GM19023 (cell line): ENCODE measurements around the gene PCNX1.
"Not testable (repeated sequence)": the region's sequence is repeated elsewhere in the genome, so short reads cannot be mapped to it uniquely, and the experiment has no call there.

Experiments used
- ATAC-seq: cut with Tn5 transposase; IDR thresholded peaks from one replicate; pipeline ENCODE4 v1.9.1; 2021; ENCODE audit warnings: mild to moderate bottlenecking, moderate library complexity; ENCODE audit not compliant: unreplicated experiment

PCNX1 gene

DNA sequence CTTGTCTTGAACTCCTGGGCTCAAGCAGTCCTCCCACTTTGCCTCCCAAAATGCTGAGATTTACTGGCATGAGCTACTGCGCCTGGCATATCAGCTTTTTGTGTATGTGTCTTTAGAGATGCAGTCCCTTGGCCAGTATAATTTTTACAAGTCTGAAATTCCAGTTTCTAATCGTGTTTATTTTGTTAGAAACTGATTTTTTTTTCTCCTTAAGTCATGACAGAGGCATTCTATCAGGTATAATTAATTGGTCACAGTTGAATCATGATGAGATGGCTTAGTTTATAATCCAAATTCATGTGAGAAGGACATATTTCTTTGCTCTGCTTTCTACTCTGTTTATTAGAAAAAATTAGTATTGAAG is 98.9 kb downstream of the PCNX1 start:
- no peak for ATAC-seq

DNA sequence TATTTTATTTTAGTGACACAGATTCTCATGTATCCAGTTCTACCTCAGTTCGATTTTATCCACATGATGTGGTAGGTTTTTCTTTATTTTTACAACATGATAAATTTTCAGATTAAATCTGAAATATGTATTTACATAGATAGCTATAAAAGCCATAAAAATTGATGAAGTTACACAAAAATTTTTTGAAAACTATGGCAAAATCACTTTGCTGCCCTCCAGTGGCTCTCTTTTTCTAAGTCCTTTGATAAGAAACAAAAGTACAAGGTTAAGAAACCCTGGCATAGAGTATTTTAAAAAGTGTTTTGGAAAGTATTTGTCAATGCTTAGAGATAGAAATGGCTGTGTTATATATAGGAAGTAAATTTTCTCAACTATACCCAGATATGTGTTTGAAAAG is 104.2 kb downstream of the PCNX1 start:
- no peak for ATAC-seq

DNA sequence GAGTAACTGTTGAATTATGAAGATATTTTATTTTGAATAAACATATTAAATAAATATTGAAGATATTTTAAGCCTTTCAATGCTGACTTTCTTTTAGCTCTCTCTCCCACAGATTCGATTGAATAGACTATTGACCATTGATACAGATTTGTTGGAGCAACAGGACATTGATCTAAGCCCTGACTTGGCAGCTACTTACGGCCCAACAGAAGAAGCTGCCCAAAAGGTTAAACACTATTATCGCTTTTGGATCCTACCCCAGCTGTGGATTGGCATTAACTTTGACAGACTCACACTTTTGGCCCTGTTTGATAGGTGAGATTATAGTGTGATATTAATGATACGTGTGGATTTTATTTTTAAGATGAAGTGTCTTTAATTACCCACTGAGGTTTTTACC is 105.6 kb downstream of the PCNX1 start:
- no peak for ATAC-seq

DNA sequence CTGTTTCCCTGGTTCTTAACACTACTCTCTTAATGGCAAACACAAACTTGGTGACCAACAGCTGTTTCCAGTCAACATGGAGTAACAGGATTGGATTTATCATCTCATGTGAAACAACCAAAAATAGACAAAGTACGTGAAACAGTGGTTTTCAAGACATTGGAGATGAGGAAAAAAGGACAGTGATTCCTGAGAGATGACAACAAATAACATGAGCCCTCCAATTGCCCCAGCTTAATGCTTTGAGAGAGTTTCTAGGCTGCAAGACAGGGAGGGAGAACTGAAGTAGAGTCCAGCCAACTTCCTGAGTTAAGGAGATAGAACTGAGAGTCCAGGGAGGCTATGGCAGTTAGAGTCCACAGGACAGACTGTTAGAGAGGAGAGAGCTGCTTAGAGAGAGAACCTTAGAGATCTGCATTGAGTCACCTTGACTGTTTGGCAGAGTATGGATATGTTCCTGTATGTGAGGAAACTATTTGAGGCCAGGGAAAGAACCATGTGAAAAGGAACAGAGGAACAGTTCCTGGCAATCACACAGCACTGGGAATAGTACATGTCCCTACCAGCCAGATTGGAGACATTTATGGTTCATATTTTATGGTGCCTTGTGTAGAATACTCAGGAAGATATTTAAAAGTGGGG is 106.4 kb downstream of the PCNX1 start:
- ATAC-seq: no peak

DNA sequence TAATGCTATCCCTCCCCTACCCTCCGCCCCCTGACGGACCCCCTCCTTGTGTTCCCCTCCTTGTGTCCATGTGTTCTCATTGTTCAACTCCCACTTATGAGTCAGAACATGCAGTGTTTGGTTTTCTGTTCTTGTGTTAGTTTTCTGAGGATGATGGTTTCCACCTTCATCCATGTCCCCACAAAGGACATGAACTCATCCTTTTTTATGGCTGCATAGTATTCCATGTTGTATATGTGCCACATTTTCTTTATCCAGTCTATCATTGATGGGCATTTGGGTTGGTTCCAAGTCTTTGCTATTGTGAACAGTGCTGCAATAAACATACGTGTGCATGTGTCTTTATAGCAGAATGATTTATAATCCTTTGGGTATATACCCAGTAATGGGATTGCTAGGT is 112.7 kb downstream of the PCNX1 start:
- not testable (repeated sequence) for ATAC-seq

DNA sequence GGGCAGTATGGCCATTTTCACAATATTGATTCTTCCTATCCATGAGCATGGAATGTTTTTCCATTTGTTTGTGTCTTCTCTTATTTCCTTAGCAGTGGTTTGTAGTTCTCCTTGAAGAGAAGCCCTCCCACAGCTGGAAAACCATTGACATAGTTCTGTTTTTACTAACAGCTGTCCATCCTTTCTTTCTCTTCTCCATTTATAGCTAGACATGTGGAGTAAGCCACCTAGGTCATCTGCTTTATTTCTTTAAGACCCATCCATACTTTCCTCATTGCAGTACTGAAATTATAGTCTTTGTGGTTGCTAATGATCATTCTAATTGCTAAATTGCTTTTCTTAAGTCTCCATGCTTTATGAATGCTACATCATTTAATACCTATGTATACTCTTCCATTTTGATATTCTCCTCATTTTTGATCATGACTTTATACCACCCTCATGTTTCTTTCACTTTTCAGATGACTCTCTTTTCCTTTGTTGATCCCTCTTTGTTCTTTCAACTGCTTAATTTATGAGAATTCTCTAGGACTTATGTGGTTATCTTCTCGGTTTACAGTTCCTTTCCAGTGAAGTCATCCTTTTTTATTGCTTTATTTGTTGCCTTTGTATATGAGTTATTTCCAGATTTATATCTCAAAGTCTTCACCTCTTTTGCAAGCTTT is 114.2 kb downstream of the PCNX1 start:
- no peak for ATAC-seq

DNA sequence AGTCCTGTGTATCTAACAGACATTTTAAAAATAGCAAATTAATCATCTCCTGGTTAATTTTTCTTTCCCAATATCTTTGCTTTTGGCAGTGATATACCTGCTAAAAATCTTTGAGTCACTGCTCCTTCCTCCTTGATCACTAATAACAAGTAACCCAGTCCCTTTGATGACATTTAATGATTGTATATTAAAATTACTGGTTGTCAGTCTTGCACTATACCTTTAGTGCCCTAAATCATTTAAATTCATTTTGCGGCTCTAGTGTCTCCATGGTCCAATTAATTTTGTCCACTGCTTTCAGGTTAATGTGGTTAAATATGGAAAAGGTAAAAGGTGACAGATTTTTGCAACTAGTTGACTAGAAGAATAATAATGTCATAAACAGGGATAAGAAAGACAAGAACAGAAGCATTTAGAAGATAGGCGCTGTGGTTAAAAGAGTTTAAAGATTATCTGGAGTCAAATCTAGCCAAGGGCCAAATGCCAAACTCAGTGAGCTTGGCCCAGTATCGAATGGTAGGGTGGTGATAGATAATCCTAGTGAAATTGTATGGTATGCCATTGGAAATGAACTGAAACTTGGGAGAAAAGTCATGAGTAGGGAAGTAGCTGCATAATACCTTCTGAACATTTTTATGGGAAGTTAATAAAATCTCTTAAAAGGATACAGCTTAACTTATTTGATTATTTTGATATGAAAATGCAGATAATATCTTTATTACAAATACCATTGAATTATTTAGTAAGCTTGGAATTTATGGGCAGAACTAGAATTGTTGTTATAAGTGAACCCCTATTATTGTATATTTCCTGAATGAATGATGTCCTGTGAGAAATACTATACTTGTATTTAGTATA is 115.0 kb downstream of the PCNX1 start:
- no peak for ATAC-seq

DNA sequence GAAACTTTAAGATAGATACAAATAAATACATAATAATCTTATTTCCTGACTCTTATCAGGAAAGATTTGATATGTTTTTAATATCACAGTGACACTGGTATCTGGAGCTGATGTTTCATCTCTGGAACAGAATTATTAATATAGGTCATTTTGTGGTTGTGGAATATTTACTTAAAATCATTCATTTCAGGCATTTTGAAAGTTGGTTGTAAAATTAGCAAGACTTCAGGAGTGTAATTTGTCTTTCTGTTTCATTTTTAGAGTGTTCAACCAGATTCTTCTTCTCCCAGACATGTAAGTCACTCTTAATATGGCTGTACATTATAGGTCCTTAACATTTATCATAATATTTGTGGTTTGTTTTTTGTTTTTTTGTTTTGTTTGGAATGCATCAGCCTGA is 115.7 kb downstream of the PCNX1 start:
- no peak for ATAC-seq

DNA sequence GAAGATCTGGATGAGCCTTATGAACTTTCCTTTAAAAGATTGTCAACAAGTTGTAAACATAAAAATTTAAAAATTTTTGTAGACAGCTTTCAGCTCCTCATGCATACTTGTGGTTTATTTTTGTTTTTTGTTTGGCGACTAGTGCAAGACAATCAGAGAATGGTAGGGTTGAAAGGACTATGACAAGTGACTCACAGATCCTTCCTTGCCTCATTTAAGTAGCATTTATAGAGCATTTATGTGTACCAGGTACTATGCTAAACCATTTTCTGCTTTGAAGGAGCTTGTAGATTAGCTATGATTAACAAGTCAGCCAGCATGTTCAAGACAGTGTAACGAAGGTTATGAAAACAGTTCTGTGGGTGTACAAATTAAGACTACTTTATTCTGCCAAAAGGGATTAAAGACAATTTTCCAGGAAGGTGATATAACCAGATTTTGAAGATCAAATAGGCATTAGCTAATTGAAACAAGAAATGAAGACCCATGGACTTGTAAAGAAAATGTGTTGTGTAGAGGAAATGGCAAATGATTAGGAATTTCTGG is 122.0 kb downstream of the PCNX1 start:
- no peak for ATAC-seq

DNA sequence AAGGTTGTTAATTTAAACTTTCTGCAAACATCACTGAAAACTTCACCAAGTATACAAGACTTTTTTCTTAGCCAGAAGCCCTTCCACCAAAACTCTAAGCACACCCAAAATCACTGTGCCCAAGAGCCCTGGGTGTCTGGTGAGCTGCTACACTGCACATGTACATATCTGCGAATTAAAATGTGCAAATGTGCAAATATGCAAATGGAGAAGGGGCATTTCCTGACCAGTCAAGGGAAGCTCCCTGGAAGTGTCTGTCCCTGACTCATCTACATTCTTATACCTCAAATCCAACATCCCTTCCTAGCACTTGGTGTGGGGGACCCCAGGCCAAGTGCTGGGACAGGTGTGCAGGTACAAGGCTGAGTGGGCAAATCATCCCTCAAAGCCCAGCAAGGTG is 123.7 kb downstream of the PCNX1 start:
- no peak for ATAC-seq

DNA sequence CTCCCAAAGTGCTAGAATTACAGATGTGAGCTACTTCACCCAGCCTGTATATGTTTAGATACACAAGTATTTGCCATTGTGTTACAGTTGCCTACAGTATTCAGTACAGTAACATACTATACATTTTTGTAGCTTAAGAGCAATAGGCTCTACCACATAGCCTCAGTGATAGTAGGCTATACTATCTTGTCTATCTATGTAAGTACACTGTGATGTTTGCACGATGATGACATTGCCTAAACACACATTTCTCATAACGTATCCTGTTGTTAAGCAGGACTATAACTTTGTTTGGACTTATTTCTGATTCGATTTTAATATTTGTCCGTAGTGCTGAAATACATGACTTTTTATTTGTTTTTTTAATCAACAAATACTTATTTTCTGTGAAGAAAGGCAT is 129.2 kb downstream of the PCNX1 start:
- ATAC-seq: no peak

DNA sequence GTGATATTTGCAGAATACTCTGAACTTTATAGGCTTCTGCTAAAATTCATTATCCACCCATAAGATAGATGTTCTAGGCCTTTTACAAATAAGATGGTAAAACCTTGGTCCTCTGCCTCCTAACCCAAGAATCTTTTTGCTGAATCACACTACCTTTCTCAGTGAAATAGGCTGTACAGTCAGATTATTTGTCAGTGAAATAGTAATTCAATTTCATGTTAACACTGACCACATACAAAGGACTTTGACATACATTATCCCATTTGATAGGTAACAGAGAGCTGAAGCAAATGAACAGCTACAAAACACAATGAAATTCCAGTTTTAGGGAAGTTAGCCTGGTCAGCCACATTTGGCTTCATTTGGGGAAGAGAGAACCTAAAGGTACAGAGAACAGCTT is 141.1 kb downstream of the PCNX1 start:
- no peak for ATAC-seq

DNA sequence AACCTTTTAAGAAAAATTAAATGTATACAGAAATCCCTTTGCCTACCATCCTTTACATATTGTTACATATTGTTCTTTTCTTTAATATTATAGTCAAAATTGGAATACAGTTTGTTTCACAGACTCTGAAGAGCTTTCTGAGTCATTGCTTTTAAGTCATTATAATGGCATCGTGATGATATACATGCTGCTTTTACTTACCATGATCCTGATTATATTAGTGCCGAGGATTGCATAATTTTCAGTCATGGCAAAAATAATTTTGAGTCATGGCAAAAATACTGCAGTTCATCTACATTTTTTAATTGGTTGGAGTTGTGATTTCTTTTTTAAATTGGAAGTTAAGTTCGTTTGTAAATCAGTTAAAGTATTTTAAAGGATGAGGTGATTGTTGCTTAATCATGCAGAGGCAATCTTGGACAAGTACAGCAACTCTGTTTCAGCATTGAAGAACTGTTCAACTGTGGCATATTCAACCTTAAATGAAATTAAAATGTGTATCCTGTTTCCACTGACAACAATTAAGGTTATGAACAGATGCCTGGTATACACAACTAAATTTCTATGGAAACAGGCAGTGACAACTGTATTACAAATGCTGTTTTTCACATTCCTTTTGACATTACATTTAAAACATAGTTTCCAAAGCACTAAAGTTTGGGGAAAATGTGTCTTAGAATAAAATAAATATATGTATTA is 142.3 kb downstream of the PCNX1 start:
- ATAC-seq: no peak

DNA sequence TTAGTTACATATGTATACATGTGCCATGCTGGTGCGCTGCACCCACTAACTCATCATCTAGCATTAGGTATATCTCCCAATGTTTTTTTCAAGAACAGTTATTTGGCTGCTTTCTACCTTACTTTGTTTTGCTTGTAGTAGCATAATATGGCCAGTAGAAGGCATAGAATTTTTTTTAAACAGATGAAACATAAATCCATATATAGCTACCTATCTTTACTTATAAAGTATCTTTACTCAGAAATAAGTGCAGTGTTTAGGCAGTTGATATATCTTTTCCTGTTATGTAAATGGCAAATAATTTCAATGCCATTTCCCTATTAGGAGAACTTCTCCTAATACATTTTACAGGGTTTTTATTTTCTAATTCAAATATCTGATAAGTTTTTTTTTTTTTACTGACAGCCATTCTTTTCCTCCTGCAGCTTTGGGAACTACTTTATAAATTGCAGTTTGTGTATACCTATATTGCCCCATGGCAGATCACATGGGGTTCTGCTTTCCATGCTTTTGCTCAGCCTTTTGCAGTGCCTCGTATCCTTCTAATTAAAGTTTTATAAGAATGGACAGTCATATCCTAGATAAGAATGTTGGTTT is 143.1 kb downstream of the PCNX1 start:
- ATAC-seq: no peak

DNA sequence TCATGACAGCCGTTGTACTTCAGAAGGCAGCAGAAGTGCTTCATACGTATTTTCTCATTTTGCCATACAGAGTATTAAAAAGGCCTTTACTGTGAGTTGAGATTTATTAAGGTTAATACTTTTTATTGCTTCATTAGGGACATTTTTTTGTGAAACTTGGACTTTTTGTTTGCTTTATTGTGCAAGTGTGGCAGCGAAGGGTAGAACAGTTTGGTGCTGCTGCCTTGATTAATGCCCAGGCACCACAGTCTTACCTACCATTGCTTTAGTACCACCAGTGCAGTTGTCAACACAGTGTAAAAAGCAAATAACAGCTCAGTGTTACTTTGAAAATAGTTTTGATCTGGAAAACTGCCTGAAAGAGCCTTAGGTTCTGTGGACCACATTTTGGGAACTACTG is 147.4 kb downstream of the PCNX1 start:
- no peak for ATAC-seq

DNA sequence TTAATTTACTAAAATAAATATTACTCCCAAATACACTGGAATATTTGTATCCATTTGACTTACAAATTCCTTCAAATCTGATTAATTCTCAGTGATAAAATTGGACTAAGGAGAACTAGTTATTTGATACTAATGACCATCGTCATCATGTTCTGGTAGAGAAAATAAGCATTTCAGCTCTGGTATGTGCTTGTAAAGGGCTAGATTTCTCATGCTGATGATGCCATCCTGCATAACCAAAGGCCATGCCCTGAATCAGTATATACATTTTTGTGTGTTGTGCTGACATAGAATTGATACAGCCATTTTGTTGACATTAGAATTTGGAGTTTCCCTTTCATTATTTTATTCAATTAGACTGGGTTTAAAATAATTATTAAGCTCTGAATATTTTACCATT is 148.9 kb downstream of the PCNX1 start:
- ATAC-seq: no peak

DNA sequence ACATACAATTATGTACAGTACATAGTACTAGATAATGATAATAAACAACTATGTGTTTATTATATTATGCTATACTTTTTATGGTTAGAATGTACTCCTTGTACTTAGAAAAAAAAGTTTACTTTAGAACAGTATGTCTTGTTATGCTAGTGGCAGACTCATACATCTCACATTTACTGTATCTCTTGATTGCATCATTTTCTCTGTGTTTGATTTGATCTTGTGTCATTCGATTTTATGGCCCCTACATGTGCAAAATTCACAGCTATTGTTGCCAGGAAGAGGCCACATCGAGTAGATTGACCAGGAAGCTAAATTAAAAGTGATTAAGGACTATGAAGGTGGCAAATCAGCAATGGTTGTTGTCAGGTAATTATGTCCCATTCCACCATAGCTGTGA is 153.0 kb downstream of the PCNX1 start:
- no peak for ATAC-seq

DNA sequence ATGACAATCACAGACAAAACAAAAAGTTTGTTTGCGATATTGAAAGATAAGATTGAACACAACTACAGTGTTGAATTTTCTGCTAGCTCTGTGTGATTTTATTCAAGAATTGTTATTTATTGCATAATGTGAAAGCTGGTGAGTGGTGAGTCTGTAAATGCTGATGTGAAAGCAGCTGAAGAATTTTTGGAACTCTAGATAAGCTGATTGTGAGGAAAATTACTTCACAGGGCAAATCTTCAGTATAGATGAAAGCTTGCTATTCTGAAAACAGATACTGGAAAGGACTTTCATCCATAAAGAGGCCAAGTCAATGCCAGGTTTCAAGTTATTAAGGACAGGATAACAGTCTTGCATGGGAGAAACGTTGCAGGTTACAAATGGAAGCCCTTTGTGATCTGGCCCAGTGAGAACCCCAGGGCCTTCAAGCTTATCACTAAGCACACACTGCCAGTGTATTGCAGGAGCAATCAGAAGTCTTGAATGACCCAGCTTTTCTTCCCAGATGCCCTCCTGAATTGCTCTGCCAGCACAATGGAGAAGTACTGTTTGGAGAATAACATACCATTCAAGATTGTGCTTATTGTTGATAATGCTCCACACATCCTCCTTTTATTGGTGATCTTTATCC is 153.7 kb downstream of the PCNX1 start:
- no peak for ATAC-seq

DNA sequence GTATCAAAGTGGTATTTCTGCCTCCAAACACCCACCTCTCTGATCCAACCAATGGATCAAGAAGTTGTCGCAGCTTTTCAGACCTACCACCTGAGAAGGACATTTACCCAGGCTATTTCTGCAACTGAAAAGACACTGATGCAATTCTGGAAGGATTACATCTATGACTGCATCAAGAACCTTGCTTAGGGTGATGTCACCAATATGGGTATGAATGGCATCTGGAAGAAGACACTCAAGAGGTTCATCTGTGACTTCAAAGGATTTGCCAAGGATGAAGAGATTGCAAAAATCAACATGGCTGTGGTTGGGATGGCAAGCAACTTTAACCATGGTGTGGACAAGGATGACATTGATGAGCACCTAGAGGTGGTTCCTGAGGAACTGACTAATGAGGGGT is 154.2 kb downstream of the PCNX1 start:
- no peak for ATAC-seq

DNA sequence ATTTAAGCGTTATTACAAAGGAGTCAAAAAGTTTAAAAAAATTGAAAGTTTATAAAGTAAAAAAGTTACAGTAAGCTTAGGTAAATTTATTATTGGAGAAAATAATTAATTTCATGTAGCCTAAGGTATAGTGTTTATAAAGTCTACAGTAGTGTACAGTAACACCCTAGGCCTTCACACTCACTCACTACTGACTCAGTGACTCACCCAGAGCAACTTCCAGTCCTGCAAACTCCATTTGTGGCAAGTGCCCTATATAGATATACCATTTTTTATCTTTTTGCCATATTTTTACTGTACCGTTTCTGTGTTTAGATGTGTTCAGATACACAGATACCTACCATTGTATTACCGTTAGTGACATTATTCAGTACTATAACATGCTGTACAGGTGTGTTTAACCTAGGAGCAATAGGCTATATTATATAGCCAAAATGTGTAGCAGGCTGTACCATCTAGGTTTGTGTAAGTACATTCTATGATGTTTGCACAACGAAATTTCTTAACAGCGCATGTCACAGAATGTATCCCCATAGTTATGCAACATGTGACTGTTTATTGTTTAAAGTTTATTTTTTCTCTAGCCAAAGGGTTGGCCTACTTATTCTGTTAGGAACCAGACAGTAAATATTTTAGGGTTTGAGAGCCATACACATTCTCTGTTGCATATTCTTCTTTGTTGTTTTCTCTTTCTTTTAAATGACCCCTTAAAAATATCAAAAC is 155.5 kb downstream of the PCNX1 start:
- ATAC-seq: no peak
